ENCODE measurements around the gene MAP1A. TPM values are rescaled to one million over a fixed set of nuclear protein-coding genes. Genes with fewer than 3 reads are reported as not detected.
A peak's percentile ranks its signal among the peaks of the same experiment; 100 is the strongest.

Gene MAP1A
- 2.1 and 4.8 TPM in 2 replicates for total RNA-seq
- 0.68 and 0.78 TPM in 2 replicates for polyA plus RNA-seq
- 0.87 TPM in 2 replicates for polyA plus RNA-seq (2011; cell fraction: cytosol; rRNA removed)
- 0.62 and 0.77 TPM in 2 replicates for polyA plus RNA-seq (2011; cell fraction: nucleus; rRNA removed)
- 1.6 and 4.4 TPM in 2 replicates for polyA plus RNA-seq (2012)
- polyA minus RNA-seq: 3.2 TPM in 2 replicates
- 1.8 TPM for polyA minus RNA-seq (2011; cell fraction: cytosol; rRNA and poly(A)+ RNA removed)
- polyA minus RNA-seq (2011; cell fraction: nucleus; rRNA and poly(A)+ RNA removed): 0.72 and 1.3 TPM in 2 replicates
- percentile 36 among the genes with signal in this experiment for Bru-seq, nascent RNA
- percentile 39 among the genes with signal in this experiment for BruChase-seq, experiment 1, labeled RNA remaining after a 6-hour chase
- percentile 30 among the genes with signal in this experiment for BruChase-seq, experiment 2, labeled RNA remaining after a 2-hour chase
- long read RNA-seq, partial matches to known transcripts: 1 of 1 reads
- long read RNA-seq, other reads (novel, unspliced or antisense): 0 of 1 reads

DNA sequence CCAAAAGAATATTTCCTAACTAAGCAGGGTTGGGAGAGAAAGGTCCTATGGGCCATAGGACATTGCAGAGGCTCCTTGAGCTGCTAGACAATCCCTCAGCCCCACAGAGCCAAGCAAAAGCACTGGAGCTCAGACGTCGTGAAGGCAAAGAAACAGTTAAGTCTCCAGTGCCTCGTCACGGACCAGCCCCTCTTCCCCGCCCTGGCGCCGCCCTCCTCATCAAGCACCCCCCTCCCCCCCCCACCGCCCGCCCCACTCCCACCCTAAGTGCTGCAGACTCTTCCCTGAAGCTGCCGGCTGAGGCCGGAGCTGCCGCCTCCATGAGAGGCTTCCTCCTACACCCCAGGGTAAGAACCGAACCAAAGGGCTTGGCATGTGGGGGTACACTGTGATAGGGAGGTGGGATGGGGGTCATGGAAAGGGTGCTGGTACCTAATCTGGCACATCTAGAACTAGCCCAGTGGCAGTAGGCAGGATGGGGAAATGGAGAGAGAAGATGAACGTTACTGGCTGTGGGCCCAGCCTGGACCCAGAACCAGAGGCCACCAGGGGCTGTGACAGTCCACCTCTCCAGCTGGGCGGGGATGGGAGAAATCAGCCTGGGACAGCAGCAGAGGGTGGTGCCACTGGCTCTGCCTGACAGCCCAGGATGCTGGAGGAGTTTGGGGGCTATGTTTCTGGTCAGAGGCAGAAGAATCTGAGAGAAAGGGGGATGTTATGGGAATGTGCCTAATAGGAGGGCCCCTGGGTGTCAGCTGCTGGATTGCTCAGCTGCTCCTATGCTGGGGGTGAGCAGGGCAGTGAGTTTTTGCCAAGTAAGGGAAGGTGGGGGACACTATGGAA is at the start of gene MAP1A:
MAP1A (plus strand) TSS at position 255 of the 843 bp plus-strand sequence. CDS start 3,866 bp downstream, outside the sequence.
- peak within 1 kb of the TSS; percentile 92 for H2AFZ ChIP-seq (ENCODE audit: low read depth, low read length)
- FAIRE-seq (no peak), DNase-seq (ENCODE audit: low read depth, low spot score) (no peak)
- no peak within 1 kb of the TSS for H3K9ac ChIP-seq (replicated peaks; ENCODE audit: extremely low read depth, insufficient read depth, low read length)
- H3K27ac ChIP-seq (ENCODE audit: insufficient read depth, low read depth, low read length): no peak within 1 kb of the TSS
- peak within 1 kb of the TSS; percentile 18 to 32 (median 24) for H3K4me3 ChIP-seq (replicated peaks in 1 of 3; ENCODE audit: insufficient read depth in 1 of 3, low read depth in 1 of 3, low read length in 3 of 3)
- H3K79me2 ChIP-seq (ENCODE audit: control insufficient read depth, insufficient read depth, low read length): no peaks in the 10 kb centered on the region
- BruUV-seq (replicated peaks): no TSS peak
- no peaks in the 10 kb centered on the region for H4K20me1 ChIP-seq (replicated peaks; ENCODE audit: control insufficient read depth, extremely low read depth, insufficient read depth, low read length)
- no peaks in the 10 kb centered on the region for H3K9me1 ChIP-seq (replicated peaks; ENCODE audit: control insufficient read depth, extremely low read depth, insufficient read depth, low read length)
- TF ChIP-seq, protein P1, sequence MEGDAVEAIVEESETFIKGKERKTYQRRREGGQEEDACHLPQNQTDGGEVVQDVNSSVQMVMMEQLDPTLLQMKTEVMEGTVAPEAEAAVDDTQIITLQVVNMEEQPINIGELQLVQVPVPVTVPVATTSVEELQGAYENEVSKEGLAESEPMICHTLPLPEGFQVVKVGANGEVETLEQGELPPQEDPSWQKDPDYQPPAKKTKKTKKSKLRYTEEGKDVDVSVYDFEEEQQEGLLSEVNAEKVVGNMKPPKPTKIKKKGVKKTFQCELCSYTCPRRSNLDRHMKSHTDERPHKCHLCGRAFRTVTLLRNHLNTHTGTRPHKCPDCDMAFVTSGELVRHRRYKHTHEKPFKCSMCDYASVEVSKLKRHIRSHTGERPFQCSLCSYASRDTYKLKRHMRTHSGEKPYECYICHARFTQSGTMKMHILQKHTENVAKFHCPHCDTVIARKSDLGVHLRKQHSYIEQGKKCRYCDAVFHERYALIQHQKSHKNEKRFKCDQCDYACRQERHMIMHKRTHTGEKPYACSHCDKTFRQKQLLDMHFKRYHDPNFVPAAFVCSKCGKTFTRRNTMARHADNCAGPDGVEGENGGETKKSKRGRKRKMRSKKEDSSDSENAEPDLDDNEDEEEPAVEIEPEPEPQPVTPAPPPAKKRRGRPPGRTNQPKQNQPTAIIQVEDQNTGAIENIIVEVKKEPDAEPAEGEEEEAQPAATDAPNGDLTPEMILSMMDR (IDR thresholded peaks at IDR 0.05; ENCODE audit: extremely low read depth in 1 of 2, insufficient read depth in 1 of 2, low read depth in 1 of 2, low read length in 2 of 2): no peak
- TF ChIP-seq EZH2 (IDR thresholded peaks at IDR 0.05; ENCODE audit: borderline replicate concordance, low read depth, low read length, severe bottlenecking): no peak
- TF ChIP-seq POLR2AphosphoS5 (IDR thresholded peaks at IDR 0.05; ENCODE audit: insufficient read depth, low read depth, low read length): no peak
- TF ChIP-seq FOS (IDR thresholded peaks at IDR 0.05; ENCODE audit: borderline replicate concordance, insufficient read depth, low read length): no peak
- CTCF ChIA-PET: interaction anchor here (1.0 to 1.6 kb wide), 3 partner anchors 10 to 77 kb away, joined by 3 to 5 read pairs (median 3); no protein-coding TSS in a partner anchor
- no peaks in the 10 kb centered on the region for H3K36me3 ChIP-seq (ENCODE audit: control insufficient read depth in 2 of 2, extremely low read depth in 1 of 2, insufficient read depth in 2 of 2, low read length in 2 of 2)
- intact Hi-C loops (cut with micrococcal nuclease) (loop anchor here (10.0 kb wide), 1 partner anchor 227 kb away; the partner anchor contains the start of gene PDIA3), dilution Hi-C loops (cut with MboI; ENCODE audit: extremely low pct_ligation_motif_present, low sequenced_read_pairs) (no loop called here)
- peaks cover 21% of the 10 kb centered on the region for H3K4me1 ChIP-seq (ENCODE audit: control insufficient read depth, extremely low read depth, insufficient read depth, low read length)
- POLR2A ChIA-PET: no interaction called here
- peak within 1 kb of the TSS; percentile 72 for H3K4me2 ChIP-seq (ENCODE audit: insufficient read depth, low read length)
- peaks cover 0 to 6% of the 10 kb centered on the region in 2 experiments for H3K27me3 ChIP-seq (ENCODE audit: control insufficient read depth in 2 of 2, insufficient read depth in 2 of 2, low read length in 2 of 2)
- no peaks in the 10 kb centered on the region for H3K9me3 ChIP-seq (replicated peaks; ENCODE audit: control insufficient read depth, insufficient read depth, low read length)

Measured in endothelial cell of umbilical vein (primary cell).